ENCODE measurements around the gene AAK1.

DNA sequence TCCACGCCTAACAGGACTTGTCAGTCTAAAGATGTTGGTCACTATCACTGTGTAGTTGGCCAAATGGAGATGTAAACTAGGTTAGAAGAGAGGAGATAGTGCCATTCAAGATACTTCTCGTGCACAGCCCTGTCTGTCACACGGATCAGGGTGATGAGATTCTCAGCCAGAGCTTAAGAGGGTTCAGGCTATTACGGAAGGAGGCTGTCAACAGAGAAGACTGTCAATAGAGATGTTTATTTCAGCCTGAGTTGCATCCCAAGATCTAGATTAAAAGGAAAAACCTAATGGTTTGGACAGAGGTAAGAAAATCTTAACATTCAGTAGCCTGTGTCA is 83.4 kb downstream of the AAK1 start:
- TF ChIP-seq, protein P1, sequence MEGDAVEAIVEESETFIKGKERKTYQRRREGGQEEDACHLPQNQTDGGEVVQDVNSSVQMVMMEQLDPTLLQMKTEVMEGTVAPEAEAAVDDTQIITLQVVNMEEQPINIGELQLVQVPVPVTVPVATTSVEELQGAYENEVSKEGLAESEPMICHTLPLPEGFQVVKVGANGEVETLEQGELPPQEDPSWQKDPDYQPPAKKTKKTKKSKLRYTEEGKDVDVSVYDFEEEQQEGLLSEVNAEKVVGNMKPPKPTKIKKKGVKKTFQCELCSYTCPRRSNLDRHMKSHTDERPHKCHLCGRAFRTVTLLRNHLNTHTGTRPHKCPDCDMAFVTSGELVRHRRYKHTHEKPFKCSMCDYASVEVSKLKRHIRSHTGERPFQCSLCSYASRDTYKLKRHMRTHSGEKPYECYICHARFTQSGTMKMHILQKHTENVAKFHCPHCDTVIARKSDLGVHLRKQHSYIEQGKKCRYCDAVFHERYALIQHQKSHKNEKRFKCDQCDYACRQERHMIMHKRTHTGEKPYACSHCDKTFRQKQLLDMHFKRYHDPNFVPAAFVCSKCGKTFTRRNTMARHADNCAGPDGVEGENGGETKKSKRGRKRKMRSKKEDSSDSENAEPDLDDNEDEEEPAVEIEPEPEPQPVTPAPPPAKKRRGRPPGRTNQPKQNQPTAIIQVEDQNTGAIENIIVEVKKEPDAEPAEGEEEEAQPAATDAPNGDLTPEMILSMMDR (IDR thresholded peaks at IDR 0.05): no peak
- no peak for TF ChIP-seq POLR2A (IDR thresholded peaks at IDR 0.05)
